DOHH2 (cell line): ENCODE data around the gene MED25.

Source experiments
- H3F3A ChIP-seq: fragments of 200-600 bp; sonication (generic), shearing (Covaris generic); 2 replicates; pipeline ENCODE4 v1.6.0; 2016; ENCODE audit warnings: antibody characterized with exemption, mild to moderate bottlenecking; ENCODE audit not compliant: control insufficient read depth, insufficient read depth
- H3K27ac ChIP-seq: fragments of 200-600 bp; sonication (generic); 2 replicates; pipeline ENCODE4 v1.5.1; 2014; ENCODE audit warnings: low read depth, mild to moderate bottlenecking, low read length, moderate library complexity
- H3K27me3 ChIP-seq: fragments of 200-600 bp; sonication (generic); 2 replicates; pipeline ENCODE4 v1.6.1; 2014; ENCODE audit warnings: mild to moderate bottlenecking, low read length, mixed read lengths; ENCODE audit not compliant: control insufficient read depth
- H3K36me3 ChIP-seq: fragments of 200-600 bp; sonication (generic); 2 replicates; pipeline ENCODE4 v1.6.1; 2014; ENCODE audit warnings: mild to moderate bottlenecking, low read length, moderate library complexity, mixed read lengths; ENCODE audit not compliant: control insufficient read depth
- H3K4me1 ChIP-seq: fragments of 200-600 bp; sonication (generic); 2 replicates; pipeline ENCODE4 v1.6.1; 2014; ENCODE audit warnings: mild to moderate bottlenecking, low read length, mixed read lengths; ENCODE audit not compliant: control insufficient read depth
- H3K4me2 ChIP-seq: fragments of 200-600 bp; sonication (generic); 2 replicates; pipeline ENCODE4 v1.6.0; 2014; ENCODE audit warnings: mild to moderate bottlenecking, low read length, moderate library complexity
- H3K4me3 ChIP-seq: fragments of 200-600 bp; sonication (generic); 2 replicates; pipeline ENCODE4 v1.5.1; 2014; ENCODE audit warnings: mild to moderate bottlenecking, low read length, mixed read lengths
- H3K79me2 ChIP-seq: fragments of 200-600 bp; sonication (generic); 2 replicates; pipeline ENCODE4 v1.6.1; 2014; ENCODE audit warnings: mild to moderate bottlenecking, low read length, mixed read lengths; ENCODE audit not compliant: control insufficient read depth
- H3K9me2 ChIP-seq: fragments of 200-600 bp; sonication (generic); replicated peaks from 2 replicates; pipeline ENCODE4 v1.6.1; 2014; ENCODE audit warnings: mild to moderate bottlenecking, low read length, mixed read lengths; ENCODE audit not compliant: control insufficient read depth
- H3K9me3 ChIP-seq: fragments of 200-600 bp; sonication (generic); 2 replicates; pipeline ENCODE4 v1.6.1; 2014; ENCODE audit warnings: antibody characterized with exemption, low read length, mixed read lengths; ENCODE audit not compliant: control insufficient read depth, insufficient read depth
- H4K20me1 ChIP-seq: fragments of 200-600 bp; sonication (generic); 2 replicates; pipeline ENCODE4 v1.6.0; 2014; ENCODE audit warnings: low read depth, mild to moderate bottlenecking, antibody characterized with exemption, low read length, moderate library complexity; ENCODE audit not compliant: control insufficient read depth, insufficient read depth
- CTCF ChIP-seq: fragments of 200-600 bp; sonication (generic); IDR thresholded peaks from one replicate; pipeline ENCODE4 v1.5.1; 2014; ENCODE audit warnings: antibody characterized with exemption, mild to moderate bottlenecking, low read depth, low read length; ENCODE audit not compliant: poor library complexity, severe bottlenecking
- EZH2phosphoT487 ChIP-seq: fragments of 200-600 bp; sonication (generic); IDR thresholded peaks from 2 replicates; pipeline ENCODE4 v1.6.1; 2017; ENCODE audit warnings: borderline replicate concordance, mild to moderate bottlenecking, antibody characterized with exemption, low read length, moderate library complexity, mixed read lengths

MED25 gene

GRCh38 chr19:49836176-49837008, 18.3 kb downstream of the MED25 start:
- H3K9me2 ChIP-seq: no peaks in the 10 kb centered on the region
- H4K20me1 ChIP-seq: 0 out of 2 replicates have a peak, but pooled peaks cover 2% of the 10 kb centered on the region
- no peak overlapping the region for H3K4me3 ChIP-seq
- H3K79me2 ChIP-seq: no peaks in the 10 kb centered on the region; the same call in 1 of the 2 replicates
- H3F3A ChIP-seq: 0 out of 2 replicates have a peak, but pooled peaks cover 4% of the 10 kb centered on the region
- H3K27ac ChIP-seq: no peak overlapping the region
- H3K9me3 ChIP-seq: no peaks in the 10 kb centered on the region
- no peak for TF ChIP-seq CTCF
- TF ChIP-seq EZH2phosphoT487: no peak
- H3K4me1 ChIP-seq: no peaks in the 10 kb centered on the region
- no peaks in the 10 kb centered on the region for H3K27me3 ChIP-seq
- no peak overlapping the region for H3K4me2 ChIP-seq
- peaks cover 91% of the 10 kb centered on the region for H3K36me3 ChIP-seq

GRCh38 chr19:49837009-49837310, 18.9 kb downstream of the MED25 start:
- Histone ChIP-seq H3K4me2 (no peak overlapping the region), H3K9me3 (no peaks in the 10 kb centered on the region), H3K4me3 (no peak overlapping the region), H3K79me2 (no peaks in the 10 kb centered on the region; the same call in 1 of the 2 replicates), H3K36me3 (peaks cover 87% of the 10 kb centered on the region), H3F3A (peaks cover 8% of the 10 kb centered on the region), H3K27ac (no peak overlapping the region), H3K9me2 (no peaks in the 10 kb centered on the region), H3K27me3 (no peaks in the 10 kb centered on the region), H4K20me1 (0 out of 2 replicates have a peak, but pooled peaks cover 2% of the 10 kb centered on the region), H3K4me1 (peaks cover 3% of the 10 kb centered on the region)
- TF ChIP-seq EZH2phosphoT487 (no peak), CTCF (no peak)

GRCh38 chr19:49837425-49837824, 19.3 kb downstream of the MED25 start:
- Histone ChIP-seq H3K36me3 (peaks cover 83% of the 10 kb centered on the region), H3K4me1 (peaks cover 8% of the 10 kb centered on the region), H3K9me2 (no peaks in the 10 kb centered on the region), H3K27ac (no peak overlapping the region), H3K4me2 (no peak overlapping the region), H3F3A (peaks cover 11% of the 10 kb centered on the region), H3K27me3 (no peaks in the 10 kb centered on the region), H3K9me3 (no peaks in the 10 kb centered on the region), H3K4me3 (no peak overlapping the region), H4K20me1 (0 out of 2 replicates have a peak, but pooled peaks cover 2% of the 10 kb centered on the region), H3K79me2 (no peaks in the 10 kb centered on the region; the same call in 1 of the 2 replicates)
- TF ChIP-seq EZH2phosphoT487 (no peak), CTCF (no peak)
